GM18498 (cell line): Measurements from ENCODE around the gene PPHLN1.
A peak's percentile ranks its signal among the peaks of the same experiment; 100 is the strongest.

ENCODE experiments used
- ATAC-seq: cut with Tn5 transposase; IDR thresholded peaks from one replicate; pipeline ENCODE4 v1.9.1; 2021; ENCODE audit warnings: mild to moderate bottlenecking, moderate library complexity; ENCODE audit not compliant: unreplicated experiment

PPHLN1 gene

GRCh38 chr12:42325653-42326474 lies at the start of gene PPHLN1, which contains the start of gene ZCRB1:
TSS of gene PPHLN1 (plus strand) at chr12:42326167. CDS start at chr12:42335903, 9,736 bp downstream.
TSS of gene ZCRB1 (minus strand) at chr12:42326094. CDS start at chr12:42324102, 1,992 bp downstream.
- ATAC-seq: peak; percentile 95

- no peak for ATAC-seq
These were observed 48.4 kb upstream of the PPHLN1 start for GRCh38 chr12:42277396-42278127.

GRCh38 chr12:42278128-42278510 lies 47.8 kb upstream of the PPHLN1 start:
- ATAC-seq: no peak

GRCh38 chr12:42281278-42281677 lies 44.7 kb upstream of the PPHLN1 start:
- no peak for ATAC-seq

GRCh38 chr12:42281844-42282243 lies 44.1 kb upstream of the PPHLN1 start:
- ATAC-seq: no peak

- no peak for ATAC-seq
These were observed 43.7 kb upstream of the PPHLN1 start for GRCh38 chr12:42282294-42282693.

- ATAC-seq: no peak
These were observed 42.2 kb upstream of the PPHLN1 start for GRCh38 chr12:42283739-42284138.

GRCh38 chr12:42284157-42284556 lies 41.8 kb upstream of the PPHLN1 start:
- ATAC-seq: no peak

GRCh38 chr12:42284876-42285275 lies 41.1 kb upstream of the PPHLN1 start:
- no peak for ATAC-seq

- ATAC-seq: no peak
These were observed 40.5 kb upstream of the PPHLN1 start for GRCh38 chr12:42285431-42285830.

- no peak for ATAC-seq
These were observed 39.2 kb upstream of the PPHLN1 start for GRCh38 chr12:42286741-42287140.

GRCh38 chr12:42288544-42288943 lies 37.4 kb upstream of the PPHLN1 start:
- no peak for ATAC-seq

- ATAC-seq: no peak
These were observed 34.3 kb upstream of the PPHLN1 start for GRCh38 chr12:42291680-42292079.

GRCh38 chr12:42296503-42297109 lies 29.4 kb upstream of the PPHLN1 start:
- ATAC-seq: no peak

GRCh38 chr12:42298887-42299286 lies 27.1 kb upstream of the PPHLN1 start:
- ATAC-seq: no peak

- peak; percentile 75 for ATAC-seq
These were observed 26.3 kb upstream of the PPHLN1 start for GRCh38 chr12:42299392-42300308.

- no peak for ATAC-seq
These were observed 19.7 kb upstream of the PPHLN1 start for GRCh38 chr12:42306297-42306696.

GRCh38 chr12:42308390-42308789 lies 17.6 kb upstream of the PPHLN1 start:
- ATAC-seq: no peak

GRCh38 chr12:42309996-42310395 lies 16.0 kb upstream of the PPHLN1 start:
- ATAC-seq: no peak

- no peak for ATAC-seq
These were observed 10.9 kb upstream of the PPHLN1 start for GRCh38 chr12:42315108-42315507.

GRCh38 chr12:42320796-42321195 lies 5.2 kb upstream of the PPHLN1 start:
- ATAC-seq: no peak
